Measurements from ENCODE around the gene NLRP1.

Gene NLRP1

GRCh38 chr17:5584383-5585286 is at the start of gene NLRP1:
NLRP1 (minus strand) TSS chr17:5584509; CDS start chr17:5583957, 552 bp downstream.
- peak in 1 of 2 experiments; percentile 5 for DNase-seq

GRCh38 chr17:5631958-5632590 is 47.8 kb upstream of the NLRP1 start:
- no peak for DNase-seq

GRCh38 chr17:5630434-5630833 is 46.1 kb upstream of the NLRP1 start:
- no peak for DNase-seq

- peak; percentile 21 to 30 for DNase-seq
Measured at GRCh38 chr17:5629128-5629527, 44.8 kb upstream of the NLRP1 start.

GRCh38 chr17:5628262-5628661 is 44.0 kb upstream of the NLRP1 start:
- no peak for DNase-seq

- no peak for DNase-seq
Measured at GRCh38 chr17:5624211-5624610, 39.9 kb upstream of the NLRP1 start.

GRCh38 chr17:5621729-5622128 is 37.4 kb upstream of the NLRP1 start:
- no peak for DNase-seq

GRCh38 chr17:5621026-5621425 is 36.7 kb upstream of the NLRP1 start:
- no peak for DNase-seq

GRCh38 chr17:5619088-5619740 is 34.9 kb upstream of the NLRP1 start:
- no peak for DNase-seq

GRCh38 chr17:5618476-5618875 is 34.2 kb upstream of the NLRP1 start:
- no peak for DNase-seq

GRCh38 chr17:5615476-5615875 is 31.2 kb upstream of the NLRP1 start:
- no peak for DNase-seq

GRCh38 chr17:5610956-5611355 is 26.6 kb upstream of the NLRP1 start:
- DNase-seq = no peak

- DNase-seq = no peak
Measured at GRCh38 chr17:5608399-5609112, 24.2 kb upstream of the NLRP1 start.

- DNase-seq = no peak
Measured at GRCh38 chr17:5607946-5608345, 23.6 kb upstream of the NLRP1 start.

GRCh38 chr17:5605452-5605851 is 21.1 kb upstream of the NLRP1 start:
- DNase-seq = no peak

- DNase-seq = no peak
Measured at GRCh38 chr17:5600041-5600440, 15.7 kb upstream of the NLRP1 start.

- DNase-seq = no peak
Measured at GRCh38 chr17:5598457-5598856, 14.1 kb upstream of the NLRP1 start.

- DNase-seq = no peak
Measured at GRCh38 chr17:5596421-5596820, 12.1 kb upstream of the NLRP1 start.

- DNase-seq = no peak
Measured at GRCh38 chr17:5595831-5596230, 11.5 kb upstream of the NLRP1 start.

GRCh38 chr17:5592382-5592781 is 8.1 kb upstream of the NLRP1 start:
- DNase-seq = peak; percentile 19 to 33

- DNase-seq = no peak
Measured at GRCh38 chr17:5591966-5592365, 7.7 kb upstream of the NLRP1 start.

GRCh38 chr17:5588584-5588983 is 4.3 kb upstream of the NLRP1 start:
- no peak for DNase-seq

GRCh38 chr17:5587438-5588032 is 3.2 kb upstream of the NLRP1 start:
- no peak for DNase-seq
